WTC11 (cell line): Measurements from ENCODE around the gene USP48.

ENCODE experiments used
- ATF2 ChIP-seq: sonication (generic); formaldehyde crosslinking; IDR thresholded peaks from 2 replicates; pipeline ENCODE4 v1.8.1; 2022; ENCODE audit warnings: low read depth, missing genetic modification reagents, borderline replicate concordance
- ATF3 ChIP-seq: sonication (generic); formaldehyde crosslinking; conservative IDR thresholded peaks from 2 replicates; pipeline ENCODE4 v1.8.1; 2022; ENCODE audit warnings: mild to moderate bottlenecking, missing genetic modification reagents
- CREB1 ChIP-seq: sonication (generic); formaldehyde crosslinking; IDR thresholded peaks from 2 replicates; pipeline ENCODE4 v1.8.0; 2023; ENCODE audit warnings: mild to moderate bottlenecking, missing genetic modification reagents
- CTCF ChIP-seq: fragments of 200-600 bp; IDR thresholded peaks from 2 replicates; pipeline ENCODE4 v1.8.0; 2022; ENCODE audit warnings: antibody characterized with exemption
- FOXP1 ChIP-seq: sonication (generic); formaldehyde crosslinking; IDR thresholded peaks from 2 replicates; pipeline ENCODE4 v1.8.0; 2022; ENCODE audit warnings: missing genetic modification reagents, mild to moderate bottlenecking, moderate library complexity, borderline replicate concordance
- GRHL2 ChIP-seq: fragments of 250-450 bp; sonication (Bioruptor Pico); IDR thresholded peaks from 2 replicates; pipeline ENCODE4 v1.8.0; 2022; ENCODE audit warnings: mild to moderate bottlenecking, moderate library complexity; ENCODE audit not compliant: insufficient replicate concordance, severe bottlenecking
- HMGXB4 ChIP-seq: sonication (generic); formaldehyde crosslinking; IDR thresholded peaks from 2 replicates; pipeline ENCODE4 v1.8.1; 2023; ENCODE audit warnings: mild to moderate bottlenecking, moderate library complexity, missing genetic modification reagents
- IRF2 ChIP-seq: sonication (generic); formaldehyde crosslinking; IDR thresholded peaks from 2 replicates; pipeline ENCODE4 v1.8.0; 2022; ENCODE audit warnings: low read depth, missing genetic modification reagents, borderline replicate concordance
- NFYB ChIP-seq: sonication (generic); formaldehyde crosslinking; conservative IDR thresholded peaks from 2 replicates; pipeline ENCODE4 v1.8.0; 2022; ENCODE audit warnings: low read depth, missing genetic modification reagents
- NR1H2 ChIP-seq: sonication (generic); formaldehyde crosslinking; IDR thresholded peaks from 2 replicates; pipeline ENCODE4 v1.9.0; 2021; ENCODE audit warnings: mild to moderate bottlenecking, moderate library complexity, missing genetic modification reagents
- TEAD4 ChIP-seq: sonication (generic); formaldehyde crosslinking; IDR thresholded peaks from 2 replicates; pipeline ENCODE4 v1.8.0; 2022; ENCODE audit warnings: mild to moderate bottlenecking, missing genetic modification reagents
- ZNF232 ChIP-seq: sonication (generic); formaldehyde crosslinking; IDR thresholded peaks from 2 replicates; pipeline ENCODE4 v1.8.0; 2022; ENCODE audit warnings: mild to moderate bottlenecking, missing genetic modification reagents
- TF ChIP-seq, protein P1 (sequence below): sonication (generic); formaldehyde crosslinking; IDR thresholded peaks from 2 replicates; pipeline ENCODE4 v1.8.1; 2023; ENCODE audit warnings: mild to moderate bottlenecking, missing genetic modification reagents
- TF ChIP-seq, protein P2 (sequence below): sonication (generic); formaldehyde crosslinking; IDR thresholded peaks from 2 replicates; pipeline ENCODE4 v1.8.0; 2022; ENCODE audit warnings: mild to moderate bottlenecking, missing genetic modification reagents

- TF ChIP-seq CTCF: no peak
- no peak for TF ChIP-seq FOXP1
- no peak for TF ChIP-seq IRF2
- TF ChIP-seq ATF3: no peak
- TF ChIP-seq HMGXB4 (CRISPR knock-in tag): no peak
- no peak for TF ChIP-seq ZNF232
- no peak for TF ChIP-seq TEAD4 (CRISPR knock-in tag)
- TF ChIP-seq CREB1 (CRISPR knock-in tag): no peak
- TF ChIP-seq NFYB: no peak
- TF ChIP-seq, protein P1, sequence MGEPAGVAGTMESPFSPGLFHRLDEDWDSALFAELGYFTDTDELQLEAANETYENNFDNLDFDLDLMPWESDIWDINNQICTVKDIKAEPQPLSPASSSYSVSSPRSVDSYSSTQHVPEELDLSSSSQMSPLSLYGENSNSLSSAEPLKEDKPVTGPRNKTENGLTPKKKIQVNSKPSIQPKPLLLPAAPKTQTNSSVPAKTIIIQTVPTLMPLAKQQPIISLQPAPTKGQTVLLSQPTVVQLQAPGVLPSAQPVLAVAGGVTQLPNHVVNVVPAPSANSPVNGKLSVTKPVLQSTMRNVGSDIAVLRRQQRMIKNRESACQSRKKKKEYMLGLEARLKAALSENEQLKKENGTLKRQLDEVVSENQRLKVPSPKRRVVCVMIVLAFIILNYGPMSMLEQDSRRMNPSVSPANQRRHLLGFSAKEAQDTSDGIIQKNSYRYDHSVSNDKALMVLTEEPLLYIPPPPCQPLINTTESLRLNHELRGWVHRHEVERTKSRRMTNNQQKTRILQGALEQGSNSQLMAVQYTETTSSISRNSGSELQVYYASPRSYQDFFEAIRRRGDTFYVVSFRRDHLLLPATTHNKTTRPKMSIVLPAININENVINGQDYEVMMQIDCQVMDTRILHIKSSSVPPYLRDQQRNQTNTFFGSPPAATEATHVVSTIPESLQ (CRISPR knock-in tag): no peak
- no peak for TF ChIP-seq NR1H2 (CRISPR knock-in tag)
- TF ChIP-seq, protein P2, sequence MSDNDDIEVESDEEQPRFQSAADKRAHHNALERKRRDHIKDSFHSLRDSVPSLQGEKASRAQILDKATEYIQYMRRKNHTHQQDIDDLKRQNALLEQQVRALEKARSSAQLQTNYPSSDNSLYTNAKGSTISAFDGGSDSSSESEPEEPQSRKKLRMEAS (CRISPR knock-in tag): no peak
- TF ChIP-seq ATF2 (CRISPR knock-in tag): no peak
- TF ChIP-seq GRHL2 (CRISPR knock-in tag): no peak
These were observed 33.8 kb upstream of the USP48 start for GRCh38 chr1:21816602-21817302.
